Endothelial cell of umbilical vein (primary cell): ENCODE data around the gene C1orf35. TPM values are rescaled to one million over a fixed set of nuclear protein-coding genes. Genes with fewer than 3 reads are reported as not detected.

Source experiments
- BruUV-seq: library from RNA; stranded (reverse); fragments of 400-500 nt; replicated peaks from 2 replicates; lab custom pipeline; 2021; lab: Mats Ljungman, UMichigan
- CTCF ChIA-PET: fragments of 300-600, 350-600 bp; sonication (Branson Sonifier 250); formaldehyde crosslinking; loops from one replicate; lab custom pipeline; 2021; ENCODE audit warnings: antibody characterized with exemption, inconsistent platforms; lab: Charles Lee
- POLR2A ChIA-PET: fragments of 300-600, 350-600 bp; sonication (Branson Sonifier 250); formaldehyde crosslinking; loops from one replicate; lab custom pipeline; 2021; ENCODE audit warnings: antibody characterized with exemption, inconsistent platforms; lab: Charles Lee
- DNase-seq: peaks from one replicate; pipeline ENCODE4 v3.0.0-alpha.2; 2011; ENCODE audit warnings: low read depth, low spot score
- FAIRE-seq: peaks from 2 replicates; lab custom pipeline; 2011; peaks lifted over from hg19 to GRCh38; lab: Jason Lieb, UNC
- H2AFZ ChIP-seq: 2 replicates; pipeline ENCODE4 v1.6.0; 2012; ENCODE audit warnings: low read depth, low read length, control low read depth, inconsistent platforms
- H3K27ac ChIP-seq: 2 replicates; pipeline ENCODE4 v1.5.1; 2011; ENCODE audit warnings: low read depth, mild to moderate bottlenecking, control low read depth, low read length, moderate library complexity; ENCODE audit not compliant: insufficient read depth
- H3K27me3 ChIP-seq, 2 experiments: 2 replicates each; pipeline versions ENCODE4 v1.6.0 to v1.6.1; 2011; ENCODE audit warnings: low read length in 2 of 2, mixed read lengths in 1 of 2; ENCODE audit not compliant: control insufficient read depth in 2 of 2, insufficient read depth in 2 of 2
- H3K36me3 ChIP-seq, 2 experiments: 2 replicates in 1 of 2; 3 replicates in 1 of 2; pipeline ENCODE4 v1.5.1; 2011; ENCODE audit warnings: low read length in 2 of 2, mild to moderate bottlenecking in 1 of 2, moderate library complexity in 1 of 2; ENCODE audit not compliant: control insufficient read depth in 2 of 2, insufficient read depth in 2 of 2; ENCODE audit errors: extremely low read depth in 1 of 2
- H3K4me1 ChIP-seq: 3 replicates; pipeline ENCODE4 v1.5.1; 2011; ENCODE audit warnings: mild to moderate bottlenecking, low read length; ENCODE audit not compliant: control insufficient read depth, insufficient read depth; ENCODE audit errors: extremely low read depth
- H3K4me2 ChIP-seq: 2 replicates; pipeline ENCODE4 v1.6.1; 2011; ENCODE audit warnings: low read length, control low read depth, mixed read lengths; ENCODE audit not compliant: insufficient read depth
- H3K4me3 ChIP-seq, 3 experiments: fragments of 200-600 bp in 1 of 3; sonication (generic), shearing (Covaris generic) in 1 of 3; replicated peaks in 1 of 3; 2 replicates each; pipeline ENCODE4 v1.5.1; 2011 to 2016; ENCODE audit warnings: control low read depth in 3 of 3, low read length in 3 of 3, mild to moderate bottlenecking in 2 of 3, inconsistent platforms in 1 of 3, low read depth in 1 of 3, moderate library complexity in 1 of 3; ENCODE audit not compliant: insufficient read depth in 1 of 3
- H3K79me2 ChIP-seq: 2 replicates; pipeline ENCODE4 v1.6.0; 2012; ENCODE audit warnings: low read length, inconsistent platforms; ENCODE audit not compliant: control insufficient read depth, insufficient read depth
- H3K9ac ChIP-seq: replicated peaks from 2 replicates; pipeline ENCODE3; 2011; ENCODE audit warnings: low read length, control low read depth; ENCODE audit not compliant: insufficient read depth; ENCODE audit errors: extremely low read depth
- H3K9me1 ChIP-seq: replicated peaks from 3 replicates; pipeline ENCODE4 v1.6.0; 2011; ENCODE audit warnings: mild to moderate bottlenecking, low read length; ENCODE audit not compliant: control insufficient read depth, insufficient read depth; ENCODE audit errors: extremely low read depth
- H3K9me3 ChIP-seq: replicated peaks from 2 replicates; pipeline ENCODE4 v1.5.1; 2012; ENCODE audit warnings: low read length, inconsistent platforms; ENCODE audit not compliant: control insufficient read depth, insufficient read depth
- H4K20me1 ChIP-seq: replicated peaks from 2 replicates; pipeline ENCODE3; 2011; ENCODE audit warnings: mild to moderate bottlenecking, low read length; ENCODE audit not compliant: control insufficient read depth, insufficient read depth; ENCODE audit errors: extremely low read depth
- EZH2 ChIP-seq: IDR thresholded peaks from 2 replicates; pipeline ENCODE4 v1.6.1; 2012; ENCODE audit warnings: borderline replicate concordance, low read depth, mild to moderate bottlenecking, moderate library complexity, low read length, inconsistent platforms; ENCODE audit not compliant: severe bottlenecking
- FOS ChIP-seq: IDR thresholded peaks from 2 replicates; pipeline ENCODE4 v1.6.1; 2011; ENCODE audit warnings: mild to moderate bottlenecking, low read length, moderate library complexity, borderline replicate concordance; ENCODE audit not compliant: insufficient read depth
- GATA2 ChIP-seq: IDR thresholded peaks from 2 replicates; pipeline ENCODE4 v1.7.0; 2011; ENCODE audit warnings: low read depth, mild to moderate bottlenecking, moderate library complexity, mixed read lengths, low read length; ENCODE audit not compliant: insufficient read length, insufficient read depth
- JUN ChIP-seq: IDR thresholded peaks from 2 replicates; pipeline ENCODE4 v1.6.1; 2011; ENCODE audit warnings: borderline replicate concordance, low read depth; ENCODE audit not compliant: insufficient read length, insufficient read depth
- MYC ChIP-seq: IDR thresholded peaks from one replicate; pipeline ENCODE4 v1.6.1; 2011; ENCODE audit warnings: mild to moderate bottlenecking, low read depth, low read length
- POLR2A ChIP-seq: IDR thresholded peaks from 2 replicates; pipeline ENCODE4 v1.6.1; 2012; ENCODE audit warnings: low read depth, mild to moderate bottlenecking, control low read depth, low read length
- POLR2AphosphoS5 ChIP-seq: IDR thresholded peaks from 2 replicates; pipeline ENCODE4 v1.6.1; 2012; ENCODE audit warnings: low read depth, mild to moderate bottlenecking, control low read depth, low read length, moderate library complexity; ENCODE audit not compliant: insufficient read depth
- dilution Hi-C: fragments of 300-500 bp; cut with MboI; formaldehyde crosslinking; loops from one replicate; pipeline ENCODE4 v1.15.0; 2019; ENCODE audit warnings: low sequenced_read_pairs; ENCODE audit not compliant: extremely low pct_ligation_motif_present
- intact Hi-C: fragments of 100-400 bp; cut with micrococcal nuclease; formaldehyde crosslinking; loops from one replicate; pipeline ENCODE4 v1.10.0; 2022
- polyA plus RNA-seq, 4 experiments: library from polyadenylated mRNA; depleted of rRNA in 3 of 4; stranded (reverse) in 3 of 4; unstranded in 1 of 4; fragments of >200 nt; gene quantifications; 2 replicates each; pipeline versions ENCODE4 v1.2.1 to v1.2.3, GENCODE V29; 2011 to 2012; ENCODE audit warnings: missing spikeins in 1 of 4
- total RNA-seq: library from RNA; stranded (reverse); gene quantifications from 2 replicates; pipeline ENCODE4 v1.2.3, GENCODE V29; 2021
- TF ChIP-seq, protein P1 (sequence below), 2 donors: IDR thresholded peaks; 1 replicate in 1 of 2; 2 replicates in 1 of 2; pipeline ENCODE4 v1.5.1; 2011; ENCODE audit warnings: low read length in 2 of 2, mild to moderate bottlenecking in 2 of 2, moderate library complexity in 2 of 2, control low read depth in 1 of 2, inconsistent platforms in 1 of 2, low read depth in 1 of 2; ENCODE audit not compliant: insufficient read depth in 1 of 2; ENCODE audit errors: extremely low read depth in 1 of 2
- TF ChIP-seq, protein P2 (sequence below): IDR thresholded peaks from 2 replicates; pipeline ENCODE4 v1.6.1; 2011; ENCODE audit not compliant: insufficient read depth, insufficient read length

The C1orf35 gene
- total and polyA plus RNA-seq, 2 donors (not counting 3 experiments of a cell fraction or from before 2014, with no cell fraction given), result 19.9 to 21.7 TPM

DNA sequence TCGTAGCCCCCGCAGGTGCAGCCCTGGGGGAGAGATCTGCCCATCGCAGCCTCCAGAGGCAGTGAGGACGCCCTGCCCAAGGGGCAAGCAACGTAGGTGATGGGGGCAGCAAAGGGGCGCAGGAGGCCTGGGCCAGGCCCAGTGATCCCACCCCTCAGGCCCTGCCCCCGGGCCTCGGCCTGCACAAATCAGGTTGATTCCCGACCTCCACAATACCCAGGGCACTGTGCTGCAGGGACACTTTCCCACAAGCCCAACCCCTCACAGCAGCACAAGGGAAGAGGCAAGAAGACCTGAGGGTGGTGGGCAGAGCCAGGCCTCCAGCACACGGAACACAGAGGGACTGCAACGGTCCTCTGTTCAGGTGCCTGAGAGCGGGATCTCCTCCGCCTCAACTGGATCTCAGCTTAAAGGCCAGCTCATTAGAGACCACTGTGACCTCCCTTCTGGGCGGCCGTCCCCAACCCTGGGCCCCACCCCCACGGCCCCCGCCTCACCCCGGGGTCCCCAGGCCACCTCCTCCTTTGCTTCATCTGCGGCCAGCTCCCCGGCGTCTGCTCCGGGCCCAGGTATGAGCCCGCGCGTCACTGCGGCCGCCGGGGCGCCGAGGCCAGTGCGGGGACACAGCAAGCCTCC is 21.4 kb downstream of the C1orf35 start:
- Histone ChIP-seq H3K4me1 (peaks cover 33% of the 10 kb centered on the region), H4K20me1 (peaks cover 4% of the 10 kb centered on the region), H3K4me3 (peak overlapping the region; percentile 51 to 73 (median 72)), H3K9me1 (no peaks in the 10 kb centered on the region), H3K9me3 (no peaks in the 10 kb centered on the region), H3K27me3 (no peaks in the 10 kb centered on the region), H2AFZ (peak overlapping the region; percentile 83), H3K27ac (peak overlapping the region; percentile 63), H3K9ac (peak overlapping the region; percentile 99), H3K79me2 (peaks cover 55% of the 10 kb centered on the region), H3K36me3 (no peaks in the 10 kb centered on the region), H3K4me2 (peak overlapping the region; percentile 53)
- no peak for DNase-seq
- peak; percentile 74 for FAIRE-seq
- TF ChIP-seq GATA2, result no peak
- no peak for TF ChIP-seq EZH2
- TF ChIP-seq MYC, result no peak
- TF ChIP-seq FOS, result no peak
- no peak for TF ChIP-seq POLR2AphosphoS5
- TF ChIP-seq JUN, result no peak
- TF ChIP-seq, protein P1, sequence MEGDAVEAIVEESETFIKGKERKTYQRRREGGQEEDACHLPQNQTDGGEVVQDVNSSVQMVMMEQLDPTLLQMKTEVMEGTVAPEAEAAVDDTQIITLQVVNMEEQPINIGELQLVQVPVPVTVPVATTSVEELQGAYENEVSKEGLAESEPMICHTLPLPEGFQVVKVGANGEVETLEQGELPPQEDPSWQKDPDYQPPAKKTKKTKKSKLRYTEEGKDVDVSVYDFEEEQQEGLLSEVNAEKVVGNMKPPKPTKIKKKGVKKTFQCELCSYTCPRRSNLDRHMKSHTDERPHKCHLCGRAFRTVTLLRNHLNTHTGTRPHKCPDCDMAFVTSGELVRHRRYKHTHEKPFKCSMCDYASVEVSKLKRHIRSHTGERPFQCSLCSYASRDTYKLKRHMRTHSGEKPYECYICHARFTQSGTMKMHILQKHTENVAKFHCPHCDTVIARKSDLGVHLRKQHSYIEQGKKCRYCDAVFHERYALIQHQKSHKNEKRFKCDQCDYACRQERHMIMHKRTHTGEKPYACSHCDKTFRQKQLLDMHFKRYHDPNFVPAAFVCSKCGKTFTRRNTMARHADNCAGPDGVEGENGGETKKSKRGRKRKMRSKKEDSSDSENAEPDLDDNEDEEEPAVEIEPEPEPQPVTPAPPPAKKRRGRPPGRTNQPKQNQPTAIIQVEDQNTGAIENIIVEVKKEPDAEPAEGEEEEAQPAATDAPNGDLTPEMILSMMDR (IDR thresholded peaks at IDR 0.05; ENCODE audit: extremely low read depth in 1 of 2, insufficient read depth in 1 of 2, low read depth in 1 of 2, low read length in 2 of 2), result no peak
- no peak for TF ChIP-seq POLR2A
- TF ChIP-seq, protein P2, sequence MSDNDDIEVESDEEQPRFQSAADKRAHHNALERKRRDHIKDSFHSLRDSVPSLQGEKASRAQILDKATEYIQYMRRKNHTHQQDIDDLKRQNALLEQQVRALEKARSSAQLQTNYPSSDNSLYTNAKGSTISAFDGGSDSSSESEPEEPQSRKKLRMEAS, result no peak
- POLR2A ChIA-PET, result no interaction called here
- BruUV-seq, result no TSS peak
- intact Hi-C loops, result loop anchor here (1.0 to 10.0 kb wide), 7 partner anchors 22 to 517 kb away; partner anchors contain the start of genes C1orf35, GUK1, JMJD4 and SNAP47
- dilution Hi-C loops, result no loop called here
- CTCF ChIA-PET, result interaction anchor here (0.7 to 1.6 kb wide), 4 partner anchors 8 to 82 kb away, joined by 3 to 12 read pairs (median 4); no protein-coding TSS in a partner anchor
